ENCODE results near the gene NUDT13.

The NUDT13 gene

DNA sequence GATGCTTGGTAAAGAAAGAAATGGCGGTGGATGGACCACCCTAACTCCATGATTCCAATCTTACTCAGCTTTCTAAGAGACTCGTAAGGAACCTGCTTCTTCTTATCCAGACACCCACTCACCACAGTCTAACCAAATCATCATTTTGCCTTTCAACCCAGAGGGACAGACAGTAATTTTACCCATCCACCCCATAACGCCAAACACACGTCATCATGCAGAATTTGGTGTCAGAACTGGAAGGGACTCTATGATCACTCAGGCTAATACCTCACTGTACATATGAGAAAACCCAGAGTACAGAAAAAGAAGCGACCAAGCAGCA is 57.2 kb downstream of the NUDT13 start:
- H3K9ac ChIP-seq = peak overlapping the region; percentile 22
- H2AFZ ChIP-seq = peak overlapping the region; percentile 94
- peak overlapping the region; percentile 87 for H3K27ac ChIP-seq
- no peaks in the 10 kb centered on the region for H3K27me3 ChIP-seq (ENCODE audit: control insufficient read depth, insufficient read depth, low read length)
- H3K4me1 ChIP-seq = no peaks in the 10 kb centered on the region
- TF ChIP-seq, protein P1, sequence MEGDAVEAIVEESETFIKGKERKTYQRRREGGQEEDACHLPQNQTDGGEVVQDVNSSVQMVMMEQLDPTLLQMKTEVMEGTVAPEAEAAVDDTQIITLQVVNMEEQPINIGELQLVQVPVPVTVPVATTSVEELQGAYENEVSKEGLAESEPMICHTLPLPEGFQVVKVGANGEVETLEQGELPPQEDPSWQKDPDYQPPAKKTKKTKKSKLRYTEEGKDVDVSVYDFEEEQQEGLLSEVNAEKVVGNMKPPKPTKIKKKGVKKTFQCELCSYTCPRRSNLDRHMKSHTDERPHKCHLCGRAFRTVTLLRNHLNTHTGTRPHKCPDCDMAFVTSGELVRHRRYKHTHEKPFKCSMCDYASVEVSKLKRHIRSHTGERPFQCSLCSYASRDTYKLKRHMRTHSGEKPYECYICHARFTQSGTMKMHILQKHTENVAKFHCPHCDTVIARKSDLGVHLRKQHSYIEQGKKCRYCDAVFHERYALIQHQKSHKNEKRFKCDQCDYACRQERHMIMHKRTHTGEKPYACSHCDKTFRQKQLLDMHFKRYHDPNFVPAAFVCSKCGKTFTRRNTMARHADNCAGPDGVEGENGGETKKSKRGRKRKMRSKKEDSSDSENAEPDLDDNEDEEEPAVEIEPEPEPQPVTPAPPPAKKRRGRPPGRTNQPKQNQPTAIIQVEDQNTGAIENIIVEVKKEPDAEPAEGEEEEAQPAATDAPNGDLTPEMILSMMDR (IDR thresholded peaks at IDR 0.05) = no peak
- no peaks in the 10 kb centered on the region for H3K36me3 ChIP-seq (ENCODE audit: control insufficient read depth, insufficient read depth, low read length)
- H3K4me3 ChIP-seq (ENCODE audit: low read depth, low read length) = peak overlapping the region; percentile 99
- H3K79me2 ChIP-seq = peaks cover 28% of the 10 kb centered on the region
- H3K4me2 ChIP-seq (ENCODE audit: low read length) = peak overlapping the region; percentile 54
- H3K9me3 ChIP-seq (ENCODE audit: control insufficient read depth, low read length) = no peaks in the 10 kb centered on the region

- peak within 1 kb of the TSS; percentile 99 for H3K4me3 ChIP-seq (ENCODE audit: low read depth, low read length)
Measured at GRCh38 chr10:73167783-73168464, 57.7 kb downstream of the NUDT13 start, which contains the start of the genes ECD and FAM149B1. Gene ECD, minus strand, starts transcription at chr10:73168008. Its CDS starts 4,071 bp downstream, at chr10:73163937. Gene FAM149B1, plus strand, starts transcription at chr10:73168119. Its CDS starts 221 bp downstream, at chr10:73168340.

DNA sequence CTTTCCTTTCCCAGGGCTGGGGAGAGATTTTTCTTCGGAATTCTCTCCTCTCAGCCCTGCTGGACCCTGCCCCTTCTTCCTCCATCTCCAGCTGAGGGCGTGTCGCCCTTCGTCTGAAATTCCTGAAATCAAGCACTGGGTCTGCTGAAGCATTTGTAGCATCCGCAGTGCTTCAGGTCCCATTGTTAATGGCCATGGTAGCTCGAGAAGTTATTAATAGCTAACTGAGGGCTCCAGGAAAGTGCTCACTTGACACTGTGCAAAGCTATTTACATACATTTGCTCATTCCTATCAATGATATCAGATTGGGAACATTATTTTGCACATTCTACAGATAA is 58.2 kb downstream of the NUDT13 start:
- peak overlapping the region; percentile 94 for H2AFZ ChIP-seq
- H3K79me2 ChIP-seq = peaks cover 22% of the 10 kb centered on the region
- H3K9ac ChIP-seq = peak overlapping the region; percentile 22
- TF ChIP-seq, protein P1 (IDR thresholded peaks at IDR 0.05) = no peak
- no peaks in the 10 kb centered on the region for H3K27me3 ChIP-seq (ENCODE audit: control insufficient read depth, insufficient read depth, low read length)
- no peaks in the 10 kb centered on the region for H3K9me3 ChIP-seq (ENCODE audit: control insufficient read depth, low read length)
- no peaks in the 10 kb centered on the region for H3K4me1 ChIP-seq
- H3K4me3 ChIP-seq (ENCODE audit: low read depth, low read length) = peak overlapping the region; percentile 99
- H3K4me2 ChIP-seq (ENCODE audit: low read length) = peak overlapping the region; percentile 54
- peak overlapping the region; percentile 87 for H3K27ac ChIP-seq
- H3K36me3 ChIP-seq (ENCODE audit: control insufficient read depth, insufficient read depth, low read length) = no peaks in the 10 kb centered on the region

More at GRCh38 chr10:73167783-73168464, 57.7 kb downstream of the NUDT13 start, which contains the start of the genes ECD and FAM149B1:
- peak within 1 kb of the TSS; percentile 22 for H3K9ac ChIP-seq
- peak within 1 kb of the TSS; percentile 87 for H3K27ac ChIP-seq
- no peaks in the 10 kb centered on the region for H3K27me3 ChIP-seq (ENCODE audit: control insufficient read depth, insufficient read depth, low read length)
- TF ChIP-seq, protein P1 (IDR thresholded peaks at IDR 0.05) = peak; percentile 45
- H3K36me3 ChIP-seq (ENCODE audit: control insufficient read depth, insufficient read depth, low read length) = no peaks in the 10 kb centered on the region
- H3K4me2 ChIP-seq (ENCODE audit: low read length) = peak within 1 kb of the TSS; percentile 54
- H2AFZ ChIP-seq = peak within 1 kb of the TSS; percentile 94
- no peaks in the 10 kb centered on the region for H3K9me3 ChIP-seq (ENCODE audit: control insufficient read depth, low read length)
- peaks cover 25% of the 10 kb centered on the region for H3K79me2 ChIP-seq
- H3K4me1 ChIP-seq = no peaks in the 10 kb centered on the region

DNA sequence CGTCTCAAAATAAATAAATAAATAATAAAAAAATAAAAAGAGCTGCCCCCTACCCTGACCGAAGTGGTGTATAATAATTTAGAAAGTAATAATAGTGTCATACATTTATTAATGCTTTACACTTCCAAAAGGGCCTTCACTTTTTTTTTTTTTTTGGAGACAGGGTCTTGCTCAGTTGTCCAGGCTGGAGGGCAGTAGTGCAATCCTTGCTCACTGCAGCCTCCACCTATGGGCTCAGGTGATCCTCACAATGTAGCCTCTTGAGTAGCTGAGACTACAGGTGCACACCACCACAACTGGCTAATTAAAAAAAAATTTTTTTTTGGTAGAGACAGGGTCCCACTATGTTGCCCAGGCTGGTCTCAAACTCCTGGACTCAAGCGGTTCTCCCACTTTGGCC is 59.1 kb downstream of the NUDT13 start:
- H2AFZ ChIP-seq = no peak overlapping the region
- no peak overlapping the region for H3K9ac ChIP-seq
- TF ChIP-seq, protein P1 (IDR thresholded peaks at IDR 0.05) = no peak
- H3K36me3 ChIP-seq (ENCODE audit: control insufficient read depth, insufficient read depth, low read length) = no peaks in the 10 kb centered on the region
- peaks cover 18% of the 10 kb centered on the region for H3K79me2 ChIP-seq
- no peak overlapping the region for H3K4me2 ChIP-seq (ENCODE audit: low read length)
- no peaks in the 10 kb centered on the region for H3K9me3 ChIP-seq (ENCODE audit: control insufficient read depth, low read length)
- no peaks in the 10 kb centered on the region for H3K27me3 ChIP-seq (ENCODE audit: control insufficient read depth, insufficient read depth, low read length)
- H3K4me1 ChIP-seq = no peaks in the 10 kb centered on the region
- no peak overlapping the region for H3K4me3 ChIP-seq (ENCODE audit: low read depth, low read length)
- no peak overlapping the region for H3K27ac ChIP-seq

DNA sequence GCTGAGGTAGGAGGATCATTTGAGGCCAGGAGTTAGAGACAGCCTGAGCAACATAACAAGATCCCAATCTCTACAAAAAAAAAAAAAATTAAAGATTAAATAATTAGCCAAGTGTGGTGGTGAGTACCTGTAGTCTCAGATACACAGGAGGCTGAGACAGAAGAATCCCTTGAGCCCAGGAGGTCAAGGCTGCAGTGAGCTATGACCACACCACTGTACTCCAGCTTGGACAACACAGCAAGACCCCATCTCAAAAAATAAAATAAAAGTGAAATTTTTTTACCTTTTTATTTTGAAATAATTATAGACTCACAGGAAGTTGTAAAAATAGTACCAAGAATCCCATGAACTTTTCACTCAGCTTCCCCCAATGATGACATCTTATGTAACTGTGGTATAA is 62.6 kb downstream of the NUDT13 start:
- no peak overlapping the region for H3K4me3 ChIP-seq (ENCODE audit: low read depth, low read length)
- TF ChIP-seq, protein P1 (IDR thresholded peaks at IDR 0.05) = no peak
- no peaks in the 10 kb centered on the region for H3K9me3 ChIP-seq (ENCODE audit: control insufficient read depth, low read length)
- H3K79me2 ChIP-seq = peaks cover 3% of the 10 kb centered on the region
- no peaks in the 10 kb centered on the region for H3K36me3 ChIP-seq (ENCODE audit: control insufficient read depth, insufficient read depth, low read length)
- no peak overlapping the region for H2AFZ ChIP-seq
- no peak overlapping the region for H3K27ac ChIP-seq
- H3K27me3 ChIP-seq (ENCODE audit: control insufficient read depth, insufficient read depth, low read length) = no peaks in the 10 kb centered on the region
- no peak overlapping the region for H3K4me2 ChIP-seq (ENCODE audit: low read length)
- H3K9ac ChIP-seq = no peak overlapping the region
- no peaks in the 10 kb centered on the region for H3K4me1 ChIP-seq
